Activated CD8-positive, alpha-beta memory T cell treated with anti-CD3 and anti-CD28 coated beads, Interleukin-2, amount 50 U/mL, for 4 hours (primary cell): Measurements from ENCODE around the gene RAB44.

Source experiments
- DNase-seq: peaks from one replicate; pipeline ENCODE4 v3.0.0-alpha.2; 2020

The RAB44 gene

GRCh38 chr6:36755435-36756348 lies 58.1 kb downstream of the RAB44 start:
- DNase-seq = peak; percentile 51

GRCh38 chr6:36756786-36757185 lies 59.2 kb downstream of the RAB44 start:
- DNase-seq = no peak

- no peak for DNase-seq
Observed at GRCh38 chr6:36757206-36757605, 59.6 kb downstream of the RAB44 start.

GRCh38 chr6:36757943-36758508 lies 60.4 kb downstream of the RAB44 start:
- no peak for DNase-seq

GRCh38 chr6:36758516-36759147 lies 61.0 kb downstream of the RAB44 start:
- no peak for DNase-seq

- peak; percentile 80 for DNase-seq
Observed at GRCh38 chr6:36759148-36759759, 61.6 kb downstream of the RAB44 start.

- DNase-seq = no peak
Observed at GRCh38 chr6:36760685-36761435, 63.2 kb downstream of the RAB44 start.

- no peak for DNase-seq
Observed at GRCh38 chr6:36762123-36762522, 64.5 kb downstream of the RAB44 start.

- no peak for DNase-seq
Observed at GRCh38 chr6:36765190-36765589, 67.6 kb downstream of the RAB44 start.

GRCh38 chr6:36765594-36766398 lies 68.2 kb downstream of the RAB44 start:
- DNase-seq = peak; percentile 76

- no peak for DNase-seq
Observed at GRCh38 chr6:36766399-36766945, 68.8 kb downstream of the RAB44 start.

- DNase-seq = no peak
Observed at GRCh38 chr6:36769183-36769675, 71.6 kb downstream of the RAB44 start.

- DNase-seq = no peak
Observed at GRCh38 chr6:36769676-36770499, 72.3 kb downstream of the RAB44 start.

GRCh38 chr6:36771145-36771544 lies 73.5 kb downstream of the RAB44 start:
- DNase-seq = no peak

- no peak for DNase-seq
Observed at GRCh38 chr6:36772397-36772796, 74.8 kb downstream of the RAB44 start.

- DNase-seq = no peak
Observed at GRCh38 chr6:36774331-36774730, 76.7 kb downstream of the RAB44 start.

- DNase-seq = no peak
Observed at GRCh38 chr6:36776167-36776566, 78.5 kb downstream of the RAB44 start.

GRCh38 chr6:36777801-36778200 lies 80.2 kb downstream of the RAB44 start:
- no peak for DNase-seq

- no peak for DNase-seq
Observed at GRCh38 chr6:36779227-36779626, 81.6 kb downstream of the RAB44 start.

GRCh38 chr6:36780442-36781177 lies 83.0 kb downstream of the RAB44 start:
- no peak for DNase-seq
